Measurements from ENCODE around the gene SLAMF9. TPM values are rescaled to one million over a fixed set of nuclear protein-coding genes. Genes with fewer than 3 reads are reported as not detected.

Gene SLAMF9
- total RNA-seq, 2 donors from 2014 or later: not detected

- H3K36me3 ChIP-seq: no peaks in the 10 kb centered on the region
- H3K4me1 ChIP-seq: no peaks in the 10 kb centered on the region
- no peaks in the 10 kb centered on the region for H3K9me3 ChIP-seq
- DNase-seq (ENCODE audit: low spot score): no peak
- H3K27ac ChIP-seq: no peak overlapping the region
- TF ChIP-seq, protein P1, sequence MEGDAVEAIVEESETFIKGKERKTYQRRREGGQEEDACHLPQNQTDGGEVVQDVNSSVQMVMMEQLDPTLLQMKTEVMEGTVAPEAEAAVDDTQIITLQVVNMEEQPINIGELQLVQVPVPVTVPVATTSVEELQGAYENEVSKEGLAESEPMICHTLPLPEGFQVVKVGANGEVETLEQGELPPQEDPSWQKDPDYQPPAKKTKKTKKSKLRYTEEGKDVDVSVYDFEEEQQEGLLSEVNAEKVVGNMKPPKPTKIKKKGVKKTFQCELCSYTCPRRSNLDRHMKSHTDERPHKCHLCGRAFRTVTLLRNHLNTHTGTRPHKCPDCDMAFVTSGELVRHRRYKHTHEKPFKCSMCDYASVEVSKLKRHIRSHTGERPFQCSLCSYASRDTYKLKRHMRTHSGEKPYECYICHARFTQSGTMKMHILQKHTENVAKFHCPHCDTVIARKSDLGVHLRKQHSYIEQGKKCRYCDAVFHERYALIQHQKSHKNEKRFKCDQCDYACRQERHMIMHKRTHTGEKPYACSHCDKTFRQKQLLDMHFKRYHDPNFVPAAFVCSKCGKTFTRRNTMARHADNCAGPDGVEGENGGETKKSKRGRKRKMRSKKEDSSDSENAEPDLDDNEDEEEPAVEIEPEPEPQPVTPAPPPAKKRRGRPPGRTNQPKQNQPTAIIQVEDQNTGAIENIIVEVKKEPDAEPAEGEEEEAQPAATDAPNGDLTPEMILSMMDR (IDR thresholded peaks at IDR 0.05): no peak
- no peak overlapping the region for H3K4me3 ChIP-seq
- no peaks in the 10 kb centered on the region for H3K27me3 ChIP-seq
Observed at GRCh38 chr1:159981351-159982055, 27.5 kb upstream of the SLAMF9 start.

DNA sequence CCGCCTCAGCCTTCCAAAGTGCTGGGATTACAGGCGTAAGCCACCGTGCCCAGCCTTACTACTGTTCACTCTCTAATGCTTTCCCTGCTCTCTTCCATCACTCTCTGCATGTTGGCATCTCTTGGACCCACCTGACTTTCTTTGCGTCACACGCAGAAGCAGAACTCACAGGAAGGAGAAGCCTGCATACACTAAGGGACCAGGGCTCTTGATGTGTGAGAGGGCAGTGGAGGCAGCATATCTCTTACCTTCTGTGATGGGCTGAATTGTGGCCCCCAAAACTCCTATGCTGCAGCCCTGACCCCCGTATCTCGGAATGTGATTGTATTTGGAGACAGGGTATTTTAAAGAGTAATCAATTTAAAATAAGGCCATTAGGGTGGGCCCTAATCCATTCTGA, 26.7 kb upstream of the SLAMF9 start:
- Histone ChIP-seq H3K36me3 (no peaks in the 10 kb centered on the region), H3K9me3 (no peaks in the 10 kb centered on the region), H3K4me1 (no peaks in the 10 kb centered on the region), H3K27me3 (no peaks in the 10 kb centered on the region), H3K27ac (no peak overlapping the region), H3K4me3 (no peak overlapping the region)
- TF ChIP-seq, protein P1 (IDR thresholded peaks at IDR 0.05): no peak
- DNase-seq (ENCODE audit: low spot score): no peak

DNA sequence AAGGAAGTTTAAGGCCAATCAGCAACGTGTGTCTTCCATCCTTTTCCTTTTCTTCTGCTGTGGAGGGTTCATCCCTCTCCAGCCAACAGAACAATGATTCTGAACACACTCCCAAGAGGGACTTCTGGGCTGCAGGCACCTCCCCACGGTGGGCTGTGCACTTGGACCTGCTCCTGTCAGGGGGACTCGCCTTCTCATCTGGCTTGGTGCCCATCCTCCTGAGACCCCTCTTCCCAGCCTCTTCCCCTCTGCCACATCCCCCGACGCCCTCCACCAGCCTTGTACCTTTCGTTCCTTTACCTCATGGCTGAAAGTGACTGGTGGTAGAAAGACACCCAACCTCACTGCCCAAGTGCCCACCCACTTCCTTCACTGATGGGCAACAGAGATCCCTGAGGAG, 26.0 kb upstream of the SLAMF9 start:
- TF ChIP-seq, protein P1 (IDR thresholded peaks at IDR 0.05): no peak
- no peak for DNase-seq (ENCODE audit: low spot score)
- H3K36me3 ChIP-seq: no peaks in the 10 kb centered on the region
- H3K4me1 ChIP-seq: no peaks in the 10 kb centered on the region
- H3K9me3 ChIP-seq: no peaks in the 10 kb centered on the region
- no peak overlapping the region for H3K4me3 ChIP-seq
- no peak overlapping the region for H3K27ac ChIP-seq
- no peaks in the 10 kb centered on the region for H3K27me3 ChIP-seq

GRCh38 chr1:159979257-159979656, 25.2 kb upstream of the SLAMF9 start:
- no peaks in the 10 kb centered on the region for H3K27me3 ChIP-seq
- no peak for DNase-seq (ENCODE audit: low spot score)
- H3K36me3 ChIP-seq: no peaks in the 10 kb centered on the region
- TF ChIP-seq, protein P1 (IDR thresholded peaks at IDR 0.05): no peak
- H3K9me3 ChIP-seq: no peaks in the 10 kb centered on the region
- no peak overlapping the region for H3K4me3 ChIP-seq
- H3K27ac ChIP-seq: no peak overlapping the region
- no peaks in the 10 kb centered on the region for H3K4me1 ChIP-seq

- no peak overlapping the region for H3K27ac ChIP-seq
- H3K36me3 ChIP-seq: no peaks in the 10 kb centered on the region
- H3K27me3 ChIP-seq: no peaks in the 10 kb centered on the region
- peak; percentile 28 for DNase-seq (ENCODE audit: low spot score)
- no peak overlapping the region for H3K4me3 ChIP-seq
- H3K4me1 ChIP-seq: no peaks in the 10 kb centered on the region
- TF ChIP-seq, protein P1 (IDR thresholded peaks at IDR 0.05): no peak
- no peaks in the 10 kb centered on the region for H3K9me3 ChIP-seq
Observed at GRCh38 chr1:159978107-159978398, 24.0 kb upstream of the SLAMF9 start.
